Measurements from ENCODE around the gene TMEM107.
A peak's percentile ranks its signal among the peaks of the same experiment; 100 is the strongest.

Gene TMEM107

GRCh38 chr17:8138672-8139371 is 37.4 kb downstream of the TMEM107 start:
- peak; percentile 80 for DNase-seq (ENCODE audit: low spot score)
- FAIRE-seq, result no peak

DNA sequence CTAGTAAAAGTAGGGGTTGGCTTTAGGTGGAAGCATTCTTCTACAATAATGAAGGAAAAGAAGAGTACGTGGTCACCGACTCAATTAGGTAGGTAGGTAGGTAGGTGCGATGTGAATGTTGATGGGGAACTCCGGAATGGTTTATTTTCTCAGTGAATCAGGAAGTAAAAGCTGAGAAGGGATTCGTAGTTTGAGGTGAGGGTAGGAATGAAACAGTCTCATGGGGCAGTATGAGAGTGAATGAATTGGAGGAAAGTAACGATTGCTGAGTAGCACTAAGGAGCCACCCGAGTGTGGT is 37.9 kb downstream of the TMEM107 start:
- FAIRE-seq (no peak), DNase-seq (ENCODE audit: low spot score) (no peak)

DNA sequence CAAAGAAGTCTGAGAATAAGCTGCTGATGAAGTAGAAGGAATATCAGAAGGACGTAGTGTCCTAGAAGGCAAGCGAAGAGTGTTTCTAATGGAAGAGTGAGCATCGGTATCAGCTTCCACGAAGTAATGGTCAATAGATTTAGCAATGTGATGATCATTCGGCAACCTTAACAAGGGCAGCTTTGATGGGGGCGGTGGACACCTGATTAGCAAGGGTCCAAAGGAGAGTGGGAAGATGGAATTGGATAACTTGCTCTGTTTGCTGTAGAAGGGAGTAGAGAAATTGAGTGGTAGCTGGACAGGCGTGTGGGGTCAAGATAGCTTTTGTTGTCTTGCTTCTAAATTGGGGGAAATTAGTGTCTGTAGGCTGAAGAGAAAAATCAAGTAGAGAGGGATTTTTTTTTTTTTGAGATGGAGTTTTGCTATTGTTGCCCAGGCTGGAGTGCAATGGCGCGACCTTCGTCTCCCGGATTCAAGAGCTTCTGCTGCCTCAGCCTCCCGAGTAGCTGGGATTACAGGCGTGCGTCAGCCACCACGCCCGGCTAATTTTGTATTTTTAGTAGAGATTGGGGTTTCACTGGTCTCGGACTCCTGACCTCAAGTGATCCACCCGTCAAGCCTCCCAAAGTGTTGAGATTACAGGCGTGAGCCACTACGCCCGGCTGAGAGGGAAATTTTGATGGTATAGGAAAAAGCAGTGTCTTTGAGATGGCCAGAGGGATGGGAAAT is 38.4 kb downstream of the TMEM107 start:
- no peak for DNase-seq (ENCODE audit: low spot score)
- FAIRE-seq, result no peak

GRCh38 chr17:8133941-8134340 is 42.2 kb downstream of the TMEM107 start:
- FAIRE-seq (no peak), DNase-seq (ENCODE audit: low spot score) (no peak)

DNA sequence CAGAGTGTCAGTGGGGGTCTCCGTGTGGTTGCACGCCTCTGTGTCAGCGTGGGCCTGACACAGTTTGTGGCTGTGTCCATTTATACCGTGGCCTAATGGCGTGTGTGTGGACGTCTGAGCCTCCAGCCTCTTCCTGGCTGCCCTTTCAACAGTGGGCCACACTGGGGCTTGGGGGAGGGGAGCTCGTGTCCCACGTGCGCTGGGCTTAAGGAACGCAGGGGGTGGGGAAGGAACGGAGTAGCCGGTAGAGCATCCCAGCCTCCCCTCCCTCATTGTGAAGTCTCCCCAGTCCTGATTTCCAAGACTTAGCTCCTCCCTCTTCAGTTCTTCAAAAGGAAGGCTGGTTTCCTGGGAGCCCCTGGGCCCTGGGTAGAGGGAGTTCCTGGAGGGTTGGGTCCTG is 42.8 kb downstream of the TMEM107 start:
- no peak for FAIRE-seq

DNA sequence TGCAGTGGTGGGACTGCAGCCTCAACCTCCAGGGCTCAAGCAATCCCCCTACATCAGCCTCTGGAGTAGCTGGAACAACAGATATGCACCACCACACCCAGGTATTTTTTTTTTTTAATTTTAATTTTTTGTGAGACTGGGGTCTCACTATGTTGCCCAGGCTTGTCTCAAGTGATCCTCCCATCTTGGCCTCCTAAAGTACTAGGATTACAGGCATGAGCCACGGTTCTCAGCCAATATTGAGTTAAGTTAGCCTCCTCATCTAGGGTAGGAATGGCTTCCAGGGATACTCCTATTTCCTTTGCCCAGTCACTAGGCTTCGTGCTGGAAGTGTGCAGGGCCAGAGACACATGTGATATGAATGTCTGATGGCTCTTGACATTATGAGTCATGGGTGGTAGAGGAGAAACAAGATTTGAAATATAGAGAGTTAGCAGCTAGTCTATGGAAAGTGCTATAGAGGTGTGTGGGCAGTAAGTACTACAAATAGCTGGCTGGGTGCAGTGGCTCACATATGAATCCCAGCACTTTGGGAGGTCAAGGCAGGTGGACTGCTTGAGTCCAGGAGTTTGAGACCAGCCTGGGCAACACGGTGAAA is 44.2 kb downstream of the TMEM107 start:
- DNase-seq (ENCODE audit: low spot score) (no peak), FAIRE-seq (no peak)

More for the DNA sequence above, 42.8 kb downstream of the TMEM107 start:
- no peak for DNase-seq (ENCODE audit: low spot score)

GRCh38 chr17:8128125-8128784 is 47.9 kb downstream of the TMEM107 start:
- FAIRE-seq (no peak), DNase-seq (ENCODE audit: low spot score) (no peak)

GRCh38 chr17:8126491-8127066 is 49.6 kb downstream of the TMEM107 start:
- FAIRE-seq, result no peak

GRCh38 chr17:8125947-8126490 is 50.2 kb downstream of the TMEM107 start:
- FAIRE-seq, result no peak
- peak; percentile 17 for DNase-seq (ENCODE audit: low spot score)

More at GRCh38 chr17:8126491-8127066, 49.6 kb downstream of the TMEM107 start:
- peak; percentile 56 for DNase-seq (ENCODE audit: low spot score)

DNA sequence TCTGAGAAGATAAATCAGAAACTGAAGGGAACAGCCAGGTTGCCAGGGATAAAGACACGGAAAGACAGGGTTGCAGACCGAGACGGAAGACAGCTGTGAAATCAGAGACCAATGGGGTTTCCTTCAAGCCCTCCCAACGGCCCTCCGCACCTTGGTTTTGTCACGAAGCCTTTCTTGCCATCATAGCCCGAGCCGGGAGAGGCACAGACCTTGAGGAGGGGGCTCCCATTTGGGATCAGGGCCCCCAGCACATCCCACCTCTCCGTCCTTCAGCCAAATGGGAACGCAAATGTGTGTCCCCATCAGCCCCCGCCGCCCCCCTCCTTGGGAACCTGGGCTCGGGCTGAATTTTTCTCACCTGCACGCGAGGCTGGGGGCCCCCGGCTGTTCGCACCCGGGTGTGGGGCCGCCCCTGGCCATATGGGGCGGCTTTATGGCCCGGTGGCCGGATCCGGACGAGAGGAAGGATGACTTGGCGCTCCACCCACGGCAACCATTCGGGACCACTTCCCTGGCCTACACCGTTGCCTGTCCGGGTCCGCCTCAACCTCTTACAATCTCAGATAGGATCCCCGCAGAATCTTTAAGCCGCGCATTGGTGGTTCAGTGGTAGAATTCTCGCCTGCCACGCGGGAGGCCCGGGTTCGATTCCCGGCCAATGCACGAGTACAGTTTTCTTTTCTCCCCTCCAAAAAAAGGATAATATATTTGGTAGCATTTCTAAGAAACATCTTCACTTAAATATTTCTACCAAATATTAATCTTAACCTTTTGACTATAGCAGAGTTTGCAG is 50.8 kb downstream of the TMEM107 start:
- DNase-seq (ENCODE audit: low spot score) (peak; percentile 67), FAIRE-seq (no peak)

- DNase-seq (ENCODE audit: low spot score) (no peak), FAIRE-seq (no peak)
Measured at GRCh38 chr17:8124350-8125153, 51.6 kb downstream of the TMEM107 start.

DNA sequence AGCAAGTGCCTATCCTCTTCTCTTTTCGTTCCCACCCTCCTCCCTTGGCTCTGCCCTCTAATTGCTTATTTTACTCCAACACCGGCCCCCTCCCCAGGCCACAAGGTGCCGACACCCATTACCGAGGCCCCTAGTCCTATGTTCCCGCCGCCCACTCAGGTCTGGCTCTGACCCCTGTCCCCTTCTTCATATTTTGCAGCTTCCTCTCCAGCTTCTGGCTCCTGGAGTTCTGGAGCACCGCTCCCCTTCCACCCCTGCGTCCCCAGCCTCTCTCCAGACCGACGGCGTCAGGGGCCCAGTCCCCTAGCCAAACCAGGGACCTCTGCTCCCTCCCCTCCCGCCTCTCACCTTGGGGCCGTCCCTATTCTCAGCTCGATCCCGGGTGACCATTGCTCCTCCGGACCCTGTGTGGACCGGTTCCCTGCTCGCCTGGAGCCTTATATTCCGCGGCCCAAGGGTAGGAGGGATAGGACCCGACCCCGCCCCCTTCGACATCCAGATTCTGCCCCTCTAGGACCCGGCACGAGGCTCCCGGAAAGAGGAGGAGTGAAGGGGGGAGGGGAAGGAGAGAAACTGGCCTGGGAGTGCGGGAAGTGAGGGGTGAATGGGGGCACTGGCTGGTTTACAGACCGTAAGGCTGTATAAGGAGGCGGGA is 52.4 kb downstream of the TMEM107 start, which contains the start of gene HES7:
HES7 (minus strand) TSS at position 412 of the 655 bp plus-strand sequence; CDS start at position 390, 22 bp downstream.
- FAIRE-seq (no peak), DNase-seq (ENCODE audit: low spot score) (no peak)

- DNase-seq (ENCODE audit: low spot score), result peak; percentile 6
- no peak for FAIRE-seq
Measured at GRCh38 chr17:8122924-8123694, 53.1 kb downstream of the TMEM107 start.

All from urothelium cell line (cell line).